HG02885 (cell line): Measurements from ENCODE around the gene FSD1.

Experiments
- ATAC-seq: cut with Tn5 transposase; IDR thresholded peaks from one replicate; pipeline ENCODE4 v1.9.1; 2021; ENCODE audit warnings: mild to moderate bottlenecking; ENCODE audit not compliant: unreplicated experiment, poor library complexity

FSD1 gene

DNA sequence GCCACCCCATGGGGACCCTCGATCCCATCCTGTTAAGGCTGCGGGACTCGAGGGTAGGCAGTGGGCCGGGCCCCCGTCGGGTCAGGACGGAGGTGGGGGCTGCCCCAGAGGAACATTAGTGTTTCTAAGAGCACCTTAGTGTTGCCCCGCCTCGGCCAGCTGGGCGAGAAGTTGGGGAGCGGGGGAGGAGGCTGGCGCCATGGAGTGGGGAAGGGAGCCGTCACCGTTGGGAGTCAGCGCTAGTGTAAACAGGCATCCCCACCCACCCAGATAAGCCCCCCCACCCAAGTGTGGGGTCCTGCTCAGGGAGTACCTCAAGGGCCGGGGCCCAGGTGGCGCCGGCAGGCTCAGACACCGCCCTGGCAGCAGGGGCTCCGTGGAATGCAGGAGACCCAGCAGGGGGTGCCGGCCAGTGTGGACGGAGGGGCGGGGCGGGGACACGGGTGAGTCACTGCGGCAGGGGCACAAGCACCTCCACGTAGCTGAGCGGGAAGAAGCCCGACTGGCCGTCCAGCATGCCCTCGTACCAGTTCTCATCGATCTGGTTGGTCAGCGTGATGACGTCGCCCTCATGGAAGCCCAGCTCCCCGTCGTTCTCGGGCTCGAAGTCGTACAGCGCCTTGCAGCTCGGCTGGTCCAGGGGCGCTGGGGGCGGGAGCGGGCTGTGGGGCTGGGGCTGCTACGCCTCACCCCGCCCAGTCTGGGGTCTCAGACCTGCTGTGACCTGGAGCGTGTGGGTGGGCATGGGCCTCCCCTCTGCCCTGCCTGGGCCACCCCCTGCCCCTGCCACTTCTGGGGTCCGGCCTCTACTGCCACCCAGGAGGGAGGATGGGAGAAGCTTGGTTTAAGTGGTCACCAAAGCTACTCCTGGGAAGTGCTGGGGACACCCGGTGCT lies 57.0 kb downstream of the FSD1 start:
- no peak for ATAC-seq

DNA sequence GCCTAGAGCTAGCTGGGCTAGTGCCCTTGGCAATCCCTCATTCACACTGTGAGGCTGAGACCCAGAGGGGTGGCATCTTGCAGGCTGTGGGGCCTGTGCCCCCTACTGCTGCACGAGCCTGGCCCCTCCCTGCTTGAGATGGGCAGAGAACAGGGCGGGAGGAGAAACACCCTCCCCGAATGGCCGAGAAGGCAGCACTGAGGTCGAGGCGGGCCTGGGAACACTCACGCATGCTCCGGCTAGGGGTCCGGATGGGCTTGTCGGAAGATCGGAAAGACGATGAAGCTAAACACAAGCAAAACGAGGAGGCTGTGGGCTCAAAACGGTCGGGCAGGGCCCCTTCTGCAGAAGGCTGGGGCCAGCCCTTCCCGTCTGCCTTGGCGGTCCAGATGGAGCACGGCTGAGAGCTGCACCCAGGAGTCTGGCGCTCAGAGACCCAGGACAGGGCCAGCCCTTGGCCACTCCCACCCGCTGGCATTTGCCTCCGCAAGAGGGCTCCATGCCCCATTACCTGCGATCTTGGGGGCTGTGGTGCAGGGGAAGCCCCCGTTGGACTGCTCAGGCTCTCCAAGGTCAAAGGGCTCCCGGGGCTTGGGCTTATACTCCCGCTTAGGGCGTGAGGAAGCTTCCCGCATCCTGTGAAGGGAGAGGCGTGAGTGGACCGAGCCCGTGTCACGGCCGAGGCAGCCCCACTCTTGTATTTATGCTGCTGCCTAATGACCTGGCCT lies 57.9 kb downstream of the FSD1 start:
- no peak for ATAC-seq

DNA sequence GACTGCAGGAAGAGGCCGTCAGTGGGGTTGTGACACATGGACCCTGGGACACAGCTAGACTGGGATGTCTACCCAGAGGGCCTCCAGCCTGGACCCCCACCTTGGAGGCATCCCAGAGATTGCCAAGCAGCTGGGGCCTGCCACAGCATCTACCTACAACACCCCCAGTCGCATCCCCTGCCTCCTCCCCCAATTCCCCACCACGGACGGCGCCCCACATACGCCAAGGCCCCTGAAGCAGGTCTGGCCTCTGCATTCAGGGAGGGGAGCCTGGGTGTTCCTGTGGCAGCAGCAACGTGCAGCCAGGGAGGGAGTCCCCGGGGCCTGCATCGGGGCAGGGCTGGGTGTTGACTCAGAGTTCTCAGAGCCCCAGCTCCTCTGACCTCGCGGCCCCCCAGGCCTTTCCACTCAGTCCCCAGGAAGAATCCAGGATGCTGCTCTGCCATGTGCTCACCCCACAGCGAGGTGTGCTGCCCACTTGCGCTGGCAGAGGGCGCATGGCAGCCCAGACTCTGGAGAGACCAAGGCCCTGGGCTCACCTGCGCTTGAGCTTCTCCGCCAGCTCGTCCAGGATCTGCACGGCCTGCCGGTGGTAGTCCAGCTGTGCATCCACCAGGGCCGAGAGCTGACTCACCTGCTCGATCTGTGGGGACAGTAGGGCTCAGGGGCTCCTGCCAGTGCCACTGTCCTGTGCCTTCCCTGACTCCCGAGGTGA lies 58.6 kb downstream of the FSD1 start:
- ATAC-seq, result no peak

DNA sequence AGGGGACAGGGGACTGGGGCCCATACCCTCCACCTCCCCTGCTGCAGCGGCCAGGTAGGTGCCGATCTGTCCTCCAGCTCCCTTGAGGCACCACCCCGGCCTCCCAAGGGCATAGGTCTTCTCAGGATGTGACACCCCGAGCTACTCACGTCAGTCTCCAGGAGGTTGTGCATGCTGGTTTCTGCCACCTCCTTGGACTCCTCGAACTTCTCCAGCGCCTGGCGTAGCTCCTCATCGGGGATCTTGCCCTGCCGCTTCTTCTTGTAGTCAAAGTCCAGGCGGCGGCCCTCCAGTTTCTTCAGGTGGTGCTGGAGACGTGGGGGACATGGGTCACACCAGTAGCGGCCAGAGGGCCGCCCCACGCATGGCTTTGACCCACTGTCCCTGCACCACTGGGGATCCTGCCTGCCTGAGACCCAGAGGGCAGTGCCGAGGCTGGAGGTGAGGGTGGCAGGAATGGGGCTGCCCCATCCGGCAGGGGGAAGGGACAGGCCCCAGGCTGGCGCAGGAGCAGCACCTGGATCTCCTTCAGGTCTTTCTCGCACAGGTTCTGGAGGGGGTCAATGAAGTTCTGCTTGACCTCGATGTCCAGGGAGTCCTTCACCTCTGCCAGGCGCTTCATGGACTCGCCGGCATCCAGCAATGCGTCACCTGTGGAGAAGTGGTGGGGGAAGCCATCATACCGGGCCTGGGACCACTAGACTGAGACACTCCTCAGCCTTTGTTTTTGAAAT lies 59.3 kb downstream of the FSD1 start:
- no peak for ATAC-seq

DNA sequence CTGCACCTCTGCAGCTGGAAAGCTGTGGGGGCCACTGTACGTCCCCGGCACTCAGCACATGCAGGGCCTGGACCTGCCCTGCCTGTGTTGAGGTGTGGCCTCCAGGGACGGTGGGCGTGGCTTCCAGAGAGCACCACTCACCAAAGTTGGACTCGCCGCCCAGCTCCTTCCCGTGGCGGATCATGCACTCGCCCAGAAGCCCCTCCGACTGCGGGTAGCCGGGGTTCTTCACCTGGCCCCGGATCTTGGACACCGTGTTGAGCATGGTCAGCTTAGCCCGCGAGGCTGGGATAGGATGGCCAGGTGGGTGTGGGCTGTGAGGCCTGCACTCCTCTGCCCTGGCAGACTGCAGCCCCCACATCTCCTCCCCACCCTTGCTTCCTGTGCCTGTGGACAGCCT lies 60.9 kb downstream of the FSD1 start:
- no peak for ATAC-seq

DNA sequence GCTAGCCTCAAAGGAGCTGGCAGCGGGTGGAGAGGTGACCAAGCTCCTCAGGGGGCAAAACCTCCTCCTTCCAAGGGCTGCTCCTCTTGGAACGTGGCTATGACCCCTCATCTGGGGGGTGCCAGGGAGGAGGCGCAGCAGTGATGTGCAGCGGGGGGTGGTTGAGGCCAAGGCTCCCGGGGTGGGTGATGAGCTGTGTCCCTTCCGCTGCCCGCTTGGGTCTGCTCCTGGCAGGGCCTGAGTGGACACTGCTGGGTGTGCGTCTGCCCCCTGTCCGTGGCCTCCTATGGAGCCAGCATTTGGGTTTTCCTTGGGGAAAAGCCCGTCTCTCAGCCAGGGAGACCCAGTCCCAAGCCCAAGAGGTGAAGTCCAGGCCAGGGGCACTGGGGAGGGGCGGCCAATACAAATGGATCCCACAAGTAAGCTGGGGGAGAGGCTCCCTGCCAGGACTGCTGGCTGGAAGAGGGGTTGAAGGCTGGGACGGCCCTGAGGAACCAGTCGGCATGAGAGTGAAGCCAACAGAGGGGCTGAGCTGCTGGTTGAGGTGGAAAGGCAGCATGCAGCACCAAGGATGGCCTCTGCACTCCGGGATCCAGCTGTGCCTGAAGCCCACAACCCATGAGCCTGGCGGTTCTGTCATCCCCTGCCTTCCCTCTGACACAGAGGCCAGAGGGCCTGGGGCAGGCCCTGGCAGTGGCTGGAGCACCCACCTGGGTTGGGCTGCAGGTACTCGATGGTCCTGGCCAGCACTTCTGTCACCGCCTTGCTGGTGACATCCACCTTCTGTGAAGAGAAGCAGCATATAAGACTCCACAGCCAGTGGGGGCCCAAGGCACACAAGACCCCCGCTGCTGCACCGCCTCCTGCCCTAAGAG lies 61.6 kb downstream of the FSD1 start:
- ATAC-seq, result no peak

DNA sequence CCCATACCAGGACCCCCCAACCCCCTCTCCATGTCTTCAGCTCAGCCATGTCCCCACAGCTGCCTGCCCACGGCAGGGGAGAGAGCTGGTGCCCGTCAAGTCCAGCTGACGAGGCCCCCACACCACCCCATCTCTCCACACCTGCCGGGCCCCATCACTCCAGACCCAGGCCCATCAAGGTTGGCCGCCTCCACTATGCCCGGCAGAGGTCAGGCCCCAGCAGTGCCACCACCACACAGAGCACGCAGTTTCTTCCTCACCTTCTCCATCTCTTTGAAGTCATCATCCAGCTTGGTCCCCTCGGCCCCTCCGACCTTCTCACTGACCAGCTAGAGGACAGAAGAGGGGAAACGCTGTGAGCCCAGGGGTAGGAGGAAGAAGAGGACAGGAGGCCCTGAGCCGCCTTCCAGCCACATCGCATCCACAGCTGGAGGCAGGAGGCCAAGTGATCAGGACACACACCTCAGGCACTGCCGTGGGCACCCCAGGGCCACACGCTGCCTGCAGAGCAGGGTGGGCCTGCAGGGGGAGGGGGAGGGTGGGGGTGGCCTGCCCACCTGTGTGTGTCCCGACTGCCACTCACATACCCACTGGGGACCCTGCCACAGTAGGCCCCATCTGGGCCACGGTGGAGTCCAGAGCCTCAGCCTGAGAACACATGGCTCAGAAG lies 62.4 kb downstream of the FSD1 start:
- ATAC-seq, result no peak

DNA sequence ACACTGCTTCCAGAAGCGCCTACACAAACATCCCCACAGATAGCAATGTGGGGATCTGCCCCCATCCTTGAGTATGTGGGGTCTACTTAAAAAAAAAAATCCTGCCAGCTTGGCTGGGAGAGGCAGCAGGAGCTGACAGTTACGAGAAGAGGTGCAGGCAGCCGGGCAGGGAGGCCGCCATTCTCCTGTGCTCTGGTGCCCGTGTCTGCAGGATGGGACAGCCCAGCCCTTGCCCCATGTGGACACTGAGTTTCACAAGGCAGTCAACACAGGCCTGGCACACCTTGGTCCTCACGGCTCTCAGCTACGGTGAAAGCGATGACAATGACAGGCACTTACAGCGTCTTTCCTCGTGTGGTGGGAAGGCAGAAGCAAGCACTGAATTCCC lies 62.9 kb downstream of the FSD1 start:
- ATAC-seq, result no peak

DNA sequence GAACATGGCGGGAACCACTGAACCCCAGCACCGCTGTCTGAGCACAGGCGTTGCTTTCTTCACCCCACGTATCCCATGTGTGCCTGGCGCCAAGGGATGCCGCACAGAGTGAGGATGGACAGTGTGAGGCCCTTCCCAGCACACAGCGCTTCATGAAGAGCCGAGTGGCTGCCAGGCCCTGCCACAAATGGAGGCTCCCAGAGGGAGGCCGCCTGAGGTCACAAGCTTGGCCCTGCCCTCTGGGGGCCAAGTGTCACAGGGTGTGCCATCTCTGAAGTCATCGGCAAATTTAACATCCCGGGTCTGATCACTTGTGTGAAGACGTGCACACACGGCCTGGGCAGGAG lies 63.4 kb downstream of the FSD1 start:
- no peak for ATAC-seq

DNA sequence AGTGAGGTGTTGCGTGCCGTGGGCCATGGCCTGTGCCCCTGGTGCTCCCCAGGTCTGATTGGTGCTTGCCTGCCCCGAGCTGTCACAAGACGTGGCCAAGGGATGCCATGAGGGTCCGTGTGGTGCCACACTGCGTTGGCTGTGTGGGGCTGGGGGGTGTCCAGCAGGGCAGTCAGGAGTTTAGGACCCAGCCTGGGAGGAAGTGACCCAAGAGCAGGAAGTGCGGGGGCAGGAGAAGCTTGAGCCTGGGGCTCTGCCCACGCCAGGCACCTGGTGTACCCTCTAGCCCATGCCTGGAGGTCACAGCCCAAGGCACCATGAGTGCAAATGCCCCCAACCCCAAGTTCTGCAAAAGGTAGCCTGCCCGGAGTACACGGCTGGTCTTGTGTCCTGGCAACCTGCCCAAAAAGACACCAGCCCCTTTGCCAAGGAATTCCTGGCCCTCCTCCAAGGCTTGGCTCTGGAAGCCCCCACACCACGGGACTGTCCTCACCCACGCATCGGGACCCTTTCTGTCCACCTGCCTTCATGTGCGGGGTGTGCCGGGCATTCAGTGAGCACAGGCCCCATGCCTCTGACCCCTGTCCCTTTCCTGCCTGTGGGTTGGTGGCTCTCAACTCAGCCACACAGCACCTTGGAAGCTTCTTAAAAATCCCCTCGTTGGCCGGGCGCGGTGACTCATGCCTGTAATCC lies 63.9 kb downstream of the FSD1 start:
- ATAC-seq, result no peak

DNA sequence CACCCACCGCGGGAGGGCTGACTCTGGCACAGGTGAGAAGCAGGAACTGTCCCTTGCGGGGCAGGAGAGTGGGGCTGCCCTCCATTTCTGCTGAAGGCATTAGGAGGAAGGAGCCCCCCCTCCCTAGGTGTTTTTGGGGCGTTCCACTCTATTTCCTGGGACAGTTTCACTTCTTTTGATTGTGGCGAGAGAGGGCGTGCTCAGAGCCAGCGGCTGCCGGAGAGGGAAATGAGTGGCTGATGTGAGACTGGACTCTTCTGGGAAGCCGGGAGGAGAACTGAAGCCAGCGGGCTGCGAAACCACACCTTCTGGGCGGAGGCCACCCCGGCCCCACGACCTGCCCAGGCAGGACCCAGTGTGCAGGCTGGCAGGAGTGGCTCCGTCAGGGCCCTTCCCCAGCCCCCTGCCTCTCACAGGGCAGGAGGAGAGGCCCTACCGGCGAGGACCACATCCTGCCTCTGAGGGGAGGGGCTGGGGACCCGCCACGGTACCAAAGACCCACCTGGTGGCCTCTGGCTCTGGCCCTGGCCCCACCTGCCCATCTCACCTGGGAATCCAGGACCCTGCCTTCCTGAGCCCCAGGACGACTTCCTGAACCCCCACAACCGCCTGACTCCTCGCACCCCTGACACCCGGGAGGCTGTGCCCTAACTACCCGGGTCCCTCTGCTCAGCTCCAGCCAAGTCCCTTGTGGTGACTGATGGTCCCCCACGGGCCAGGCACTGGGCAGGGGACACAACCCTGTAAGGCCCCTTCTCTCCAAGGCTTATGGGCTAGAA lies 64.9 kb downstream of the FSD1 start:
- peak; percentile 45 for ATAC-seq

DNA sequence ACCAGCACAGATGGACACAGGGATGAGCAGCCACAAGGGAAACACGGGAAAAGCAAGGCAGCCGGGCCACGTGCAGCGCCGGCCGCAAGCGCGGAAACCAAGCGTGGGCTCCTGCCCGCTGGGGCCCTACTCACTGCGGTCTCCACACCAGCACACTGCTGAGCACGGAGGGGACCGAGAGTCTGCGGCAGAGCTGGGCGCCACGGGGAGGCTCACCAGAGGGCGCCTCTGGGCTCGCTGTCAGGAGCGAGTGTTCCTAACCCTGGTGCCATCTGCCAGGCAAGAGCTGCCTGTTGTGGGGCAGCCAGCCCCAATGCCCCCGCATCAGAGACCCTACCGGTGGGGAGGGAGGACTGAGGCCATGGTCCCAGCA lies 65.5 kb downstream of the FSD1 start:
- peak; percentile 58 for ATAC-seq

DNA sequence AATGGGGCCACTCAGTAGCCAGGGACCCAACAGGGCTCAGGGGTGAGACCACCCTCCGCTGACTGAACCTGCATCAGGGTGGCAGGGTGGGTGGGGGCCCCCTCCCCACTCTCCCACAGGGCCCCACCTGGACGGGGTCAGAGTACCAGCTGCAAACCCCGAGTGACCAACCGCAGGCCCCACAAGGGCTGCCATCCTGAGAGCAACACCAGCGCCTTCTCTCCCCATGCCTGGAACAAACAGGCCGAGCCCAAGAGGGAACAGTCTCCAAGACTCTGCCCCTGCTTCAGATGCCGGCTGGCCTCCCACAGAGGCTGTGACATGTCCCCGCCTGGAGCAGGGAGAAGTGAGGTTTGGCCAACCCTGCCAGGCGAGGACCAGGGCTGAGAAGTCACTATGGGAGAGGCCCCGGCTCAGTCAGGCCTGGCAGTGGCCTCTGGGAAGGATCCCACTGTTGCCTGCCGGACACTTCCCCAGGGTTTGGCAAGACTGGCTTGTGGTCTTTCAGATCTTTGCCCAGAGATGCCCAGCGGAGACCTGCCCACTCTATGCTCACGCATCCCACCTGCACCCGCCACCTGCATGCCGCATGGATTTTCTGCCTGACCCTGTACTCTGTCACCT lies 66.1 kb downstream of the FSD1 start:
- ATAC-seq, result no peak

DNA sequence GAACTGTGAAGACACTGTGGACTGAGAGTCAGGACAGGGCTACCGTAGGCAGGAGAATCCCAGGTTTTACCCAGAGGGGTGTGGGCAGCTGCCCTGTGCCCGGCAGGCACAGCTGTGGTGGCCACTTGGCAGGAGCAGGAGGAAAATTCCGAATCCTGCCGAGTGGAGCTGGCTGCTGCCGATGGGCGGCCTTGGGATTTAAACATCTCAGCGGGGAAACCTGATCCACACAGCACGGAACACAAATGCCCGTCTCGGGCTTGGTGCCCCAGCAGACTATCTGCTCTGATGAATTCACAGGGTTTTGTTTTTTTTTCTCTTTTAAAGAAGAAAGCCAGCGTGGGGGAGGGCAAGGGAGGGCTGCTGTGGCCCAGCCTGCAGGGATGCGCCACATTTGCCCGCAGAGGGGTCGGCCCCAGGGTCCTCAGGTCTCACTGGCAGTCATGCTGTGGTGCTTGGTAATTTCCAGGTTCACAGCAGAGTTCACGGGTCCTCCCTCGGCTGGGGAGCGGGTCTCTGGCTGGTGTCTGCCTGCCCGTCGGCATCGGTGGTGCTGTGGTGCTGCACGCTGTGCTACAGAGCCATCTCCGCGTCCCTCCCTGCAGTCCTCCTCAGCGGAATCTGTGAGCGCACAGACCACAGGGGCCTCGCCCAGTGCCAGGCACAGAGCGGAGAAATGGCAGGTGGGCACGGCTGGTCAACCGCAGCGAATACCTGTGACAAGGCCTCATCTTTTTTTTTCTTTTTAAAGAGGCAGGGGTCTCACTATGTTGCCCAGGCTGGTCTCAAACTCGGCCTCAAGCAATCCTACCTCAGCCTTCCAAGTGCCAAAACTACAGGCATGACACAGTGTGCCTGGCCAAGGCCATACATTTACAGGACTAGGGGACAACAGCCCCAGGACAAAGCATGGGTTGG lies 67.1 kb downstream of the FSD1 start:
- no peak for ATAC-seq

DNA sequence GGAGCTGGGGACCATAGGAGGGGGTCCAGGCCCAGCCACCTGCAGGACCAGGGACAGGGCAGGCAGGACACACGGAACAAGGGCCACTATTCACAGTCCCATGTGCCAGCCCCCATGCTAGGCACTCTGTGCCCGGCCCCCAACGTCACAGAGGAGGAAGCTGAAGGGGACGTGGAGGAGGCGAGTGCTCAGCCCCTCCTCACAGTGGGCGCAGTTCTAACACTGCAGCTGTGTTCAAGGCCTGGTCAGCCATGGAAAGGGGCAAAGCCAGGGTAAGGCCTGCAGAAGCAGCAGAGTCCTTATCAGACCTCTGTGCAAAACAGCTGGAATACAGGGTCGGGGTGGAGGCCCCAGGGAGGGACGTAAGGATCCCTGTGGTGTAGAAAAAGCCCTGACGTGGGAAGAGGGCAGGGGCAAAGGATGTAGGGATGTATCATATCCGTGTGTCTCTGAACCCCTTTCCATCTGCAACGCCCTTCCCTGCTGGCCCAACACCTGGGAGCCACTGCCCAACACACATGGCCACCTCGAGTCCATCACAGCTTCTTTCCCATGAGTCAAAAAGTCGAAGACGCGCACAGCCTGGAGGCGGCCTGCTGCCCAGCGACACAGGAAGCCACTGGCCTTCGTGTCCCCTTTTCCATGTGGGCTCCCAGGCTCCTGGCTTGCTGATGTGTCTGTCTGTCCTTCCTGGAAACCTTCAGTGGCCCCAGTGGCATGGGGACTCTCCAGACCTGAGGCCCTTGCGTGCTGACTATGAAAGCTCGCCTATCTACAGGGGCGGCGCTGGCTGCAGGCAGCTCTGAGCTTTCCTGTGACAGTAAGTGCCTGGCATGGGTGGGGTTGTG lies 68.0 kb downstream of the FSD1 start:
- no peak for ATAC-seq

DNA sequence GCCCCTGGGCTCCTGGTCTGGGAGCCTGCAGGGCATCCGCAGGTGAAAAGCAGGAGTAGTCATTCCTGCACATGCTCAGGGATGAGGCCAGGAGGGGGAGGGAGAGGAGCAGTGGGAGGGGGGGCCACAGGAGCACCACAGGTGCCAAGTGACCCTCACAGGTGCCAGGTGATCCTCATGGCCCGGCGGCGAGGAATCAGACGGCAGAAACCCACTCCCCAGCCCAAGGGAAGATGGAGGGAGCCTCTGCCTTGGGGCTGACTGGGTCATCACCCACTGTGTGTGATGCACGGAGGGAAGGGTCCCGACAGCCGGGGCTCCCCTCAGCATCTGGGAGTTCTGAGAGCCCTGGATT lies 68.6 kb downstream of the FSD1 start:
- ATAC-seq, result no peak
